Neural progenitor cell (in vitro differentiated cells): ENCODE measurements around the gene CLDN9. TPM values are rescaled to one million over a fixed set of nuclear protein-coding genes. Genes with fewer than 3 reads are reported as not detected.

Experiments
- DNase-seq: peaks from one replicate; pipeline ENCODE4 v3.0.0-alpha.2; 2016; ENCODE audit warnings: low spot score
- H2AFZ ChIP-seq: fragments of 200-600 bp; sonication (generic); replicated peaks from 2 replicates; pipeline ENCODE4 v1.6.1; 2016; ENCODE audit warnings: antibody characterized with exemption
- H3F3A ChIP-seq: fragments of 200-600 bp; sonication (generic); 2 replicates; pipeline ENCODE4 v1.6.1; 2016; ENCODE audit warnings: antibody characterized with exemption, low read depth
- H3K27ac ChIP-seq: fragments of 200-600 bp; sonication (generic); 2 replicates; pipeline ENCODE4 v1.5.1; 2016; ENCODE audit warnings: mild to moderate bottlenecking
- H3K27me3 ChIP-seq: fragments of 200-600 bp; sonication (generic); 2 replicates; pipeline ENCODE4 v1.6.1; 2016; ENCODE audit warnings: mild to moderate bottlenecking, moderate library complexity
- H3K36me3 ChIP-seq: fragments of 200-600 bp; sonication (generic); 2 replicates; pipeline ENCODE4 v1.5.1; 2016
- H3K4me1 ChIP-seq: fragments of 200-600 bp; sonication (generic); 2 replicates; pipeline ENCODE4 v1.6.1; 2016; ENCODE audit warnings: mixed run types
- H3K4me2 ChIP-seq: fragments of 200-600 bp; sonication (generic); 2 replicates; pipeline ENCODE4 v1.6.1; 2016
- H3K4me3 ChIP-seq: fragments of 200-600 bp; sonication (generic); 2 replicates; pipeline ENCODE4 v1.5.1; 2016
- H3K79me2 ChIP-seq: fragments of 200-600 bp; sonication (generic); 2 replicates; pipeline ENCODE4 v1.6.1; 2016; ENCODE audit warnings: low read depth
- H3K9ac ChIP-seq: fragments of 200-600 bp; sonication (generic); 2 replicates; pipeline ENCODE4 v1.6.1; 2016
- H3K9me3 ChIP-seq: fragments of 200-600 bp; sonication (generic); 2 replicates; pipeline ENCODE4 v1.5.1; 2016; ENCODE audit warnings: low read depth
- H4K20me1 ChIP-seq: fragments of 200-600 bp; sonication (generic); 2 replicates; pipeline ENCODE4 v1.6.1; 2016; ENCODE audit warnings: low read depth
- H3K27ac Mint-ChIP-seq: 3 replicates; pipeline ENCODE4 v1.8.0; 2021; ENCODE audit warnings: mixed read lengths
- H3K27me3 Mint-ChIP-seq: 2 replicates; pipeline ENCODE4 v1.8.0; 2022; ENCODE audit warnings: low read depth, mild to moderate bottlenecking, inconsistent platforms, moderate library complexity, mixed read lengths; ENCODE audit not compliant: insufficient read depth
- H3K36me3 Mint-ChIP-seq: 3 replicates; pipeline ENCODE4 v1.8.0; 2021; ENCODE audit warnings: mixed read lengths
- H3K4me1 Mint-ChIP-seq: 3 replicates; pipeline ENCODE4 v1.8.0; 2021; ENCODE audit warnings: mixed read lengths
- H3K4me3 Mint-ChIP-seq: 3 replicates; pipeline ENCODE4 v1.8.0; 2021; ENCODE audit warnings: mild to moderate bottlenecking, moderate library complexity, mixed read lengths
- H3K9me3 Mint-ChIP-seq: 3 replicates; pipeline ENCODE4 v1.8.0; 2020; ENCODE audit warnings: mixed read lengths
- CTCF ChIP-seq: fragments of 200-600 bp; sonication (generic); IDR thresholded peaks from 2 replicates; pipeline ENCODE4 v1.5.1; 2017; ENCODE audit warnings: antibody characterized with exemption, mild to moderate bottlenecking
- EZH2 ChIP-seq: fragments of 200-600 bp; sonication (generic); IDR thresholded peaks from 2 replicates; pipeline ENCODE4 v1.6.1; 2017; ENCODE audit warnings: antibody characterized with exemption, mild to moderate bottlenecking, moderate library complexity
- EZH2phosphoT487 ChIP-seq: fragments of 200-600 bp; sonication (generic); IDR thresholded peaks from 2 replicates; pipeline ENCODE4 v1.6.1; 2017; ENCODE audit warnings: antibody characterized with exemption
- total RNA-seq: library from RNA; depleted of rRNA; stranded (reverse); fragments of >200 nt; gene quantifications from 2 replicates; pipeline ENCODE4 v1.2.3, GENCODE V29; 2015; ENCODE audit warnings: low replicate concordance

The CLDN9 gene
- total RNA-seq, 1 donor from 2014 or later = not detected

DNA sequence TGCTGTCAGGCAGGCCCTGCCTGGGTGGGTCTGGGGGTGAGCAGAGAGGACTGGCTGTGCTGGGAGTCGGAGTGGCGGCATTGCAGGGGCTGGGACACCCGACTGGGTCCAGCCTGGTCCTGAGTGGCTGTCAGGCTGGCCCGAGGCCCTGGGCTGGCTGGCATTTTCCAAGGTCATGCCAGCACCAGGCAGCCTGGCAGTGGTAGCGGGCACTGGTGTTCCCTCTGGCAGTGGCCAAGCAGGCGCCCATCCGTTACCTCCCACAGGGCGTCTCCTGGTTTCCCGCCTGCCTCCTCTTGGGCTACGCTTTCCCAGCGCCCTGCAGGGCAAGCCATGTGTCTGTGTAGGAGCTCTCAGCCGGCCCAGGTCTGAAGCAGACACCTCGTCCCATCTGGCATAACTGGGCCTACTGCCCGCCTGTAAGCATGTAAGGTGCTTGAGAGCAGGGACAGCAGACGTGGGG is 26.8 kb upstream of the CLDN9 start:
- Histone ChIP-seq H3K27ac (no peak overlapping the region), H3K79me2 (no peaks in the 10 kb centered on the region), H3K4me3 (no peak overlapping the region), H3K9ac (no peak overlapping the region), H3K9me3 (no peaks in the 10 kb centered on the region), H3K4me2 (no peak overlapping the region), H3K27me3 (peaks cover 7% of the 10 kb centered on the region), H3K4me1 (peaks cover 22% of the 10 kb centered on the region), H4K20me1 (no peaks in the 10 kb centered on the region), H3K36me3 (no peaks in the 10 kb centered on the region), H2AFZ (no peak overlapping the region), H3F3A (peaks cover 33% of the 10 kb centered on the region)
- no peaks in the 10 kb centered on the region for H3K36me3 Mint-ChIP-seq
- H3K9me3 Mint-ChIP-seq = no peaks in the 10 kb centered on the region
- TF ChIP-seq EZH2phosphoT487 = no peak
- TF ChIP-seq CTCF = no peak
- TF ChIP-seq EZH2 = no peak
- no peak overlapping the region for H3K4me3 Mint-ChIP-seq
- H3K4me1 Mint-ChIP-seq = peaks cover 18% of the 10 kb centered on the region
- no peak for DNase-seq
- peaks cover 6% of the 10 kb centered on the region for H3K27me3 Mint-ChIP-seq
- no peak overlapping the region for H3K27ac Mint-ChIP-seq

DNA sequence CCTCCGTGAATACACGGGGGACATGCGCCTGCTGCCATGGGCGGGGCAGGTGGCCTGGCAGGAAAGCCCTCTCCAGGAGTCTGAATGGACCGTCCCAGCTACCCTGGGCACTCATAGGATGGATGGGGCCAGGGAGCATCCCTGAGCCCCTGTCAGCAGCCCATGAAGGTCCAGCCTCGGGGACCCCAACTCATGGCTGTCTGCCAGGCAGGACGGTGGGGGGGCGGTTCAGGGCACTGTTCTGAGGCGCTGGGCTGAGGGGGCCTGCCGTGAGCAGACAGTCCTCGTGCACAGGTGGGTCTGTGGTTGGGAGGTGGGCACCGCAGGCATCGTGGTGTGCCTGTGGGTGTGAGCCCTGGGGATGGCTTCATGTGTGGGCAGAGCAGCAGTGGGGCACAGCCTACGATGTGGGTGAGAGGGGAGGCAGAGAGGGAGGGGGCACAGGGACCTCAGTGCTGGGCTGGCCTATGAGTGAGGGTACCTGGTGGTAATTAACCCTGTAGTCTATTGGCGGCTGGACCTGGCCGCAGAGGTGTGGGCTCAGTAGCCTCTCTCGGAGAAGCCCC is 26.0 kb upstream of the CLDN9 start:
- Mint-ChIP-seq H3K9me3 (no peaks in the 10 kb centered on the region), H3K27me3 (peaks cover 6% of the 10 kb centered on the region), H3K4me1 (peaks cover 10% of the 10 kb centered on the region), H3K36me3 (no peaks in the 10 kb centered on the region), H3K27ac (no peak overlapping the region), H3K4me3 (no peak overlapping the region)
- peaks cover 7% of the 10 kb centered on the region for H3K27me3 ChIP-seq
- no peaks in the 10 kb centered on the region for H3K79me2 ChIP-seq
- DNase-seq = no peak
- no peak overlapping the region for H3K4me2 ChIP-seq
- no peak overlapping the region for H3K9ac ChIP-seq
- peaks cover 14% of the 10 kb centered on the region for H3K4me1 ChIP-seq
- TF ChIP-seq EZH2 = no peak
- no peak for TF ChIP-seq CTCF
- no peak for TF ChIP-seq EZH2phosphoT487
- no peak overlapping the region for H2AFZ ChIP-seq
- no peak overlapping the region for H3K27ac ChIP-seq
- H3K4me3 ChIP-seq = no peak overlapping the region
- no peaks in the 10 kb centered on the region for H3K9me3 ChIP-seq
- no peaks in the 10 kb centered on the region for H4K20me1 ChIP-seq
- H3K36me3 ChIP-seq = no peaks in the 10 kb centered on the region
- H3F3A ChIP-seq = peaks cover 25% of the 10 kb centered on the region

DNA sequence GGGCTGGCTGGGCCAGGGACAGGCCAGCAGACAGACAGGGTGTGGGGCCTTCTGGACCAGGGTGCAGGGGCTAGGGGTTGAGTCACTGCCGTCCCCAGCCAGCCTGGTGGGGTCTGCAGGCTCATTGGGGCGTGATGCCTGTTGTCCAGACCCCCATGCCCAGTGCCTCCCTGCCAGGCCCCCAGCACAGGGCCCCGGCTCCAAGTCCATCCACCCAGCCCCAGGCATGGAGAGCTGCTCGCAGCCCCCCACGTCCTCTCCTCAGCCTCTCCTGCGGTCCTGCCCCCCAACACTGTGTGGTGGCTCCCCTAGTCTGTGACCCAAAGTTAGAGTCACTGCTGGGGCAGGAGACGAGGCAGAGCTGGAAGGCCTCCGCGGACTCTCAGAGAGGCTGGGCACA is 25.4 kb upstream of the CLDN9 start:
- no peak overlapping the region for H3K27ac ChIP-seq
- H3K9ac ChIP-seq = peak overlapping the region; percentile 13
- H3F3A ChIP-seq = peaks cover 19% of the 10 kb centered on the region
- no peak overlapping the region for H3K4me3 ChIP-seq
- H2AFZ ChIP-seq = no peak overlapping the region
- no peak for DNase-seq
- no peaks in the 10 kb centered on the region for H3K36me3 Mint-ChIP-seq
- no peaks in the 10 kb centered on the region for H3K9me3 Mint-ChIP-seq
- no peak overlapping the region for H3K4me2 ChIP-seq
- peaks cover 7% of the 10 kb centered on the region for H3K27me3 ChIP-seq
- peaks cover 5% of the 10 kb centered on the region for H3K4me1 Mint-ChIP-seq
- no peaks in the 10 kb centered on the region for H4K20me1 ChIP-seq
- no peaks in the 10 kb centered on the region for H3K36me3 ChIP-seq
- H3K79me2 ChIP-seq = no peaks in the 10 kb centered on the region
- H3K27me3 Mint-ChIP-seq = peaks cover 5% of the 10 kb centered on the region
- H3K4me3 Mint-ChIP-seq = no peak overlapping the region
- no peaks in the 10 kb centered on the region for H3K9me3 ChIP-seq
- peaks cover 8% of the 10 kb centered on the region for H3K4me1 ChIP-seq
- TF ChIP-seq CTCF = no peak
- TF ChIP-seq EZH2phosphoT487 = no peak
- TF ChIP-seq EZH2 = no peak
- H3K27ac Mint-ChIP-seq = no peak overlapping the region
